ENCODE results near the gene PGM2L1. TPM values are rescaled to one million over a fixed set of nuclear protein-coding genes. Genes with fewer than 3 reads are reported as not detected.

The PGM2L1 gene
- total and polyA plus RNA-seq, 2 of the 13 experiments (the other 11 are each of a cell fraction or from before 2014, with no cell fraction given) = 0.57 to 1.2 TPM

DNA sequence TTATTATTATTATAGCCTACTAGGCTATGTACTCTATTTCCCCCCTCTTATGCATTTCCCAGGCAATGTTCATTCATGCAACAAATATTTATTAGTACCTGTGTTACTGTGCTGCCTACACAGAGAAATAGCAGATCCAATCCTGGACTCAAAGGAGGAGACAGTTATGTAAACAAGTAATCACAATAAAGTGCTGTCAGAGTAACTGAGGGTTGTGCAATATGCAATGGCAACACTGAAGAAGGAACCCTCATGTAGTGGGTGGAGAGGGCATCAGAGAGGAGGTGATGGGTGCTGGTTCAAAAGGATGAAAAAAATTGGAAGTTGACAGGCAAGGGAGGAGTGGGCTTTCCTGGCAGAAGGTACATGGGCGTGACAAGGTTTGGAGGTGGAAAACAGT, 85.9 kb downstream of the PGM2L1 start (continued):
- TF ChIP-seq, protein P1, sequence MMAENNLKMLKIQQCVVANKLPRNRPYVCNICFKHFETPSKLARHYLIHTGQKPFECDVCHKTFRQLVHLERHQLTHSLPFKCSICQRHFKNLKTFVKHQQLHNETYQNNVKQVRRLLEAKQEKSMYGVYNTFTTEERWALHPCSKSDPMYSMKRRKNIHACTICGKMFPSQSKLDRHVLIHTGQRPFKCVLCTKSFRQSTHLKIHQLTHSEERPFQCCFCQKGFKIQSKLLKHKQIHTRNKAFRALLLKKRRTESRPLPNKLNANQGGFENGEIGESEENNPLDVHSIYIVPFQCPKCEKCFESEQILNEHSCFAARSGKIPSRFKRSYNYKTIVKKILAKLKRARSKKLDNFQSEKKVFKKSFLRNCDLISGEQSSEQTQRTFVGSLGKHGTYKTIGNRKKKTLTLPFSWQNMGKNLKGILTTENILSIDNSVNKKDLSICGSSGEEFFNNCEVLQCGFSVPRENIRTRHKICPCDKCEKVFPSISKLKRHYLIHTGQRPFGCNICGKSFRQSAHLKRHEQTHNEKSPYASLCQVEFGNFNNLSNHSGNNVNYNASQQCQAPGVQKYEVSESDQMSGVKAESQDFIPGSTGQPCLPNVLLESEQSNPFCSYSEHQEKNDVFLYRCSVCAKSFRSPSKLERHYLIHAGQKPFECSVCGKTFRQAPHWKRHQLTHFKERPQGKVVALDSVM (CRISPR knock-in tag; IDR thresholded peaks at IDR 0.05) = no peak
- no peak for TF ChIP-seq FOXA1 (IDR thresholded peaks at IDR 0.05)
- 0 out of 2 replicates have a peak, but pooled peaks have one; percentile 30 for TF ChIP-seq FOXA1 (CRISPR knock-in tag; IDR thresholded peaks at IDR 0.05)
- no peak for TF ChIP-seq REXO4 (CRISPR knock-in tag; IDR thresholded peaks at IDR 0.05; ENCODE audit: borderline replicate concordance)
- no peak for TF ChIP-seq ZNF562 (CRISPR knock-in tag; IDR thresholded peaks at IDR 0.05; ENCODE audit: borderline replicate concordance)
- TF ChIP-seq ZNF224 (CRISPR knock-in tag; IDR thresholded peaks at IDR 0.05) = no peak

DNA sequence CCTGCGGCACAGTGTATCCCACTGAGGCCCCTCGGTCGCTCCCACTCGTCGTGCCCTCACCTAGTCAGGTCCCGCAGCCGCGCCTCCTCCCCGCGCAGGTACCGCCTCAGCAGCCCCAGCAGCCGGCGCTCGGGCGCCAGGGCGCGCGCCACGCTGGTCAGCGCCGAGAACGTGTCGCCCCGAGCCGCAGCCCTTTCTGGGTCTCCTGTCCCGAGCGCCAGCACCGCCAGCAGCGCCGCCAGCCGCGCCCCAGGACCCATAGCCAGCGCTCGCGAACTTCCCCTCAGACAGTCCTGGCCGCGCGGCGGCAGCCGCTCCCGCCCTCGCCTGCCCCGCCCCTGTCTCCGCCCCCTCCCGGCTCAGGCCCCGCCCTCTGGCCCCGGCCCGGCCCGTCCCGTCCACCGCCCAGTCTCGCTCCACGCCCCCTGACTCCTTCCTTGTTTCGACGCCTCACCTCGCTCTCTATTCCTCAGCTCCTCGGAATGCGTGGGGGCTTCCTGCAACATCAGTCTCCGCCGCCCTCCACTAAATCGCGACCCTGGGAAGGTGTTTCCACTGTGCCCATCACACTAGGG, 86.8 kb downstream of the PGM2L1 start, which contains the start of gene P4HA3:
Gene P4HA3 (minus strand): TSS at position 289 of the 575 bp plus-strand sequence. CDS start 29 bp downstream, at position 260.
- H3K9ac ChIP-seq (ENCODE audit: insufficient read depth, low read depth, low read length) = no peak within 1 kb of the TSS
- H2AFZ ChIP-seq (ENCODE audit: low read length) = no peak within 1 kb of the TSS
- peak within 1 kb of the TSS; percentile 32 to 67 (median 36); a peak in 4 of 6 replicates for H3K4me3 ChIP-seq (replicated peaks in 1 of 3; ENCODE audit: insufficient read depth in 1 of 3, low read depth in 2 of 3, low read length in 3 of 3)
- peak within 1 kb of the TSS; percentile 66 for H3K4me2 ChIP-seq (ENCODE audit: low read depth, low read length)
- BruUV-seq (replicated peaks) = no TSS peak
- peak; percentile 13 for DNase-seq (ENCODE audit: low spot score)
- ATAC-seq = peak; percentile 95
- H4K20me1 ChIP-seq (ENCODE audit: insufficient read depth, low read length) = no peaks in the 10 kb centered on the region
- WGBS (ENCODE audit: low lambda C conversion rate) = 40% methylated on average over 23 of the region's 62 CpGs
- POLR2A ChIA-PET = no interaction called here
- FAIRE-seq = no peak
- CTCF ChIA-PET (ENCODE audit: low intra/inter-chr PET ratio, low total read pairs) = no interaction called here
- H3K27ac ChIP-seq (ENCODE audit: extremely low read length, insufficient read depth, low read length) = no peak within 1 kb of the TSS
- no peaks in the 10 kb centered on the region for H3K79me2 ChIP-seq (ENCODE audit: insufficient read depth, low read length)
- H3K9me3 ChIP-seq (ENCODE audit: low read length) = peaks cover under 1% of the 10 kb centered on the region; the same call in 1 of the 2 replicates
- no peaks in the 10 kb centered on the region for H3K36me3 ChIP-seq (replicated peaks in 1 of 2; ENCODE audit: control insufficient read depth in 1 of 2, insufficient read depth in 2 of 2, low read length in 2 of 2)
- in situ Hi-C loops (cut with HindIII; ENCODE audit: extremely low pct_ligation_motif_present, low pct_unique_long_range_greater_than_20kb) (no loop called here), intact Hi-C loops (cut with micrococcal nuclease; ENCODE audit: unreplicated experiment) (no loop called here)
- H3K27me3 ChIP-seq (ENCODE audit: control insufficient read depth in 1 of 2, insufficient read depth in 2 of 2, low read length in 2 of 2) = peaks cover 0 to 14% of the 10 kb centered on the region in 2 experiments; a peak in 3 of 5 replicates
- peaks cover 5% of the 10 kb centered on the region for H3K4me1 ChIP-seq (ENCODE audit: insufficient read depth, low read length)
- no peak for TF ChIP-seq ZNF263 (CRISPR knock-in tag; IDR thresholded peaks at IDR 0.05)
- peak; percentile 58; the same call in 1 of the 2 replicates for TF ChIP-seq ZNF563 (CRISPR knock-in tag; IDR thresholded peaks at IDR 0.05)
- TF ChIP-seq ZSCAN30 (CRISPR knock-in tag; IDR thresholded peaks at IDR 0.05) = no peak
- TF ChIP-seq, protein P2, sequence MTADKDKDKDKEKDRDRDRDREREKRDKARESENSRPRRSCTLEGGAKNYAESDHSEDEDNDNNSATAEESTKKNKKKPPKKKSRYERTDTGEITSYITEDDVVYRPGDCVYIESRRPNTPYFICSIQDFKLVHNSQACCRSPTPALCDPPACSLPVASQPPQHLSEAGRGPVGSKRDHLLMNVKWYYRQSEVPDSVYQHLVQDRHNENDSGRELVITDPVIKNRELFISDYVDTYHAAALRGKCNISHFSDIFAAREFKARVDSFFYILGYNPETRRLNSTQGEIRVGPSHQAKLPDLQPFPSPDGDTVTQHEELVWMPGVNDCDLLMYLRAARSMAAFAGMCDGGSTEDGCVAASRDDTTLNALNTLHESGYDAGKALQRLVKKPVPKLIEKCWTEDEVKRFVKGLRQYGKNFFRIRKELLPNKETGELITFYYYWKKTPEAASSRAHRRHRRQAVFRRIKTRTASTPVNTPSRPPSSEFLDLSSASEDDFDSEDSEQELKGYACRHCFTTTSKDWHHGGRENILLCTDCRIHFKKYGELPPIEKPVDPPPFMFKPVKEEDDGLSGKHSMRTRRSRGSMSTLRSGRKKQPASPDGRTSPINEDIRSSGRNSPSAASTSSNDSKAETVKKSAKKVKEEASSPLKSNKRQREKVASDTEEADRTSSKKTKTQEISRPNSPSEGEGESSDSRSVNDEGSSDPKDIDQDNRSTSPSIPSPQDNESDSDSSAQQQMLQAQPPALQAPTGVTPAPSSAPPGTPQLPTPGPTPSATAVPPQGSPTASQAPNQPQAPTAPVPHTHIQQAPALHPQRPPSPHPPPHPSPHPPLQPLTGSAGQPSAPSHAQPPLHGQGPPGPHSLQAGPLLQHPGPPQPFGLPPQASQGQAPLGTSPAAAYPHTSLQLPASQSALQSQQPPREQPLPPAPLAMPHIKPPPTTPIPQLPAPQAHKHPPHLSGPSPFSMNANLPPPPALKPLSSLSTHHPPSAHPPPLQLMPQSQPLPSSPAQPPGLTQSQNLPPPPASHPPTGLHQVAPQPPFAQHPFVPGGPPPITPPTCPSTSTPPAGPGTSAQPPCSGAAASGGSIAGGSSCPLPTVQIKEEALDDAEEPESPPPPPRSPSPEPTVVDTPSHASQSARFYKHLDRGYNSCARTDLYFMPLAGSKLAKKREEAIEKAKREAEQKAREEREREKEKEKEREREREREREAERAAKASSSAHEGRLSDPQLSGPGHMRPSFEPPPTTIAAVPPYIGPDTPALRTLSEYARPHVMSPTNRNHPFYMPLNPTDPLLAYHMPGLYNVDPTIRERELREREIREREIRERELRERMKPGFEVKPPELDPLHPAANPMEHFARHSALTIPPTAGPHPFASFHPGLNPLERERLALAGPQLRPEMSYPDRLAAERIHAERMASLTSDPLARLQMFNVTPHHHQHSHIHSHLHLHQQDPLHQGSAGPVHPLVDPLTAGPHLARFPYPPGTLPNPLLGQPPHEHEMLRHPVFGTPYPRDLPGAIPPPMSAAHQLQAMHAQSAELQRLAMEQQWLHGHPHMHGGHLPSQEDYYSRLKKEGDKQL (CRISPR knock-in tag; IDR thresholded peaks at IDR 0.05; ENCODE audit: low read depth) = no peak
- peak; percentile 56 for TF ChIP-seq HNRNPLL (IDR thresholded peaks at IDR 0.05; ENCODE audit: low read depth, low read length, poor library complexity, severe bottlenecking)
- TF ChIP-seq SOX13 (IDR thresholded peaks at IDR 0.05) = no peak
- TF ChIP-seq SOX13 (CRISPR knock-in tag; conservative IDR thresholded peaks at IDR 0.05 in 1 of 2, IDR thresholded peaks at IDR 0.05 in 1 of 2) = no peak
- TF ChIP-seq SOX6 (IDR thresholded peaks at IDR 0.05) = no peak
- no peak for TF ChIP-seq SOX6 (CRISPR knock-in tag; IDR thresholded peaks at IDR 0.05)
